Esophagus squamous epithelium (tissue), 5 donors: ENCODE measurements around the gene PLEKHA8. TPM values are rescaled to one million over a fixed set of nuclear protein-coding genes. Genes with fewer than 3 reads are reported as not detected.
A peak's percentile ranks its signal among the peaks of the same experiment; 100 is the strongest.

Experiments
- DNase-seq: peaks from one replicate; lab custom pipeline; 2025; lab: John Stamatoyannopoulos, UW
- H3K27ac ChIP-seq, 4 donors: fragments of 200-600 bp; sonication (generic); one replicate each; pipeline ENCODE4 v1.5.1; 2016 to 2019; ENCODE audit warnings: mild to moderate bottlenecking in 1 of 4
- H3K27me3 ChIP-seq, 4 donors: fragments of 200-600 bp; sonication (generic); 1 replicate in 3 of 4; 2 replicates in 1 of 4; pipeline versions ENCODE4 v1.5.1 to v1.6.0; 2017 to 2021; ENCODE audit warnings: antibody characterized with exemption in 1 of 4
- H3K36me3 ChIP-seq, 3 donors: fragments of 200-600 bp; sonication (generic); one replicate each; pipeline ENCODE4 v1.5.1; 2016 to 2019
- H3K4me1 ChIP-seq, 3 donors: fragments of 200-600 bp; sonication (generic); one replicate each; pipeline ENCODE4 v1.5.1; 2017 to 2019
- H3K4me3 ChIP-seq, 4 donors: fragments of 200-600 bp; sonication (generic); 1 replicate in 3 of 4; 2 replicates in 1 of 4; pipeline ENCODE4 v1.5.1; 2016 to 2019; ENCODE audit warnings: mild to moderate bottlenecking in 2 of 4, moderate library complexity in 1 of 4
- H3K9me3 ChIP-seq, 3 donors: fragments of 200-600 bp; sonication (generic); one replicate each; pipeline ENCODE4 v1.5.1; 2016 to 2019
- CTCF ChIP-seq, 6 experiments: fragments of 450-650 bp in 4 of 6; fragments of 200-600 bp in 2 of 6; sonication (generic) in 2 of 6; IDR thresholded peaks; one replicate each; pipeline ENCODE4 v1.5.1; 2016 to 2019; ENCODE audit warnings: antibody characterized with exemption in 6 of 6, mild to moderate bottlenecking in 4 of 6, moderate library complexity in 4 of 6
- POLR2A ChIP-seq, 4 donors: fragments of 450-650 bp; IDR thresholded peaks; one replicate each; pipeline ENCODE4 v1.6.1; 2017; ENCODE audit warnings: antibody characterized with exemption in 4 of 4, mild to moderate bottlenecking in 4 of 4, moderate library complexity in 3 of 4
- WGBS, 2 donors: methylation state at CpG; one replicate each; pipeline ENCODE4 v1.1.5; 2018; 5-methylcytosine and 5-hydroxymethylcytosine counted together
- intact Hi-C: fragments of 100-400 bp; cut with DNase I; formaldehyde crosslinking; loops from one replicate; pipeline ENCODE4 v1.15.0; 2022
- total RNA-seq, 4 donors: library from RNA; depleted of rRNA; stranded (reverse); fragments of >200 nt; gene quantifications; one replicate each; pipeline ENCODE4 v1.1.0, GENCODE V29; 2016
- donor health status: DM: yes; HTN: yes; CAD: no.

PLEKHA8 gene
- total RNA-seq, 4 donors from 2014 or later = 5.1 to 10.5 (median 5.9) TPM

GRCh38 chr7:30162133-30162532 is 133.9 kb downstream of the PLEKHA8 start:
- Histone ChIP-seq H3K36me3 (peaks cover 0 to 27% (median 0%) of the 10 kb centered on the region in 3 donors), H3K9me3 (no peaks in the 10 kb centered on the region), H3K27me3 (no peaks in the 10 kb centered on the region), H3K4me1 (peaks cover 13 to 62% (median 35%) of the 10 kb centered on the region in 3 donors), H3K4me3 (no peak overlapping the region), H3K27ac (no peak overlapping the region)
- DNase-seq = no peak
- intact Hi-C loops = loop anchor here (10.0 kb wide), 1 partner anchor 403 kb away; no protein-coding TSS in a partner anchor
- TF ChIP-seq CTCF (IDR thresholded peaks at IDR 0.05) = no peak
- TF ChIP-seq POLR2A (IDR thresholded peaks at IDR 0.05) = no peak
- WGBS, 2 donors = 66 to 75% methylated on average over 3 of the region's 3 CpGs

- H3K9me3 ChIP-seq = no peaks in the 10 kb centered on the region
- peaks cover 0 to 21% (median 0%) of the 10 kb centered on the region in 3 donors for H3K36me3 ChIP-seq
- peak overlapping the region in 2 of 4 donors; percentile 62 to 73 for H3K27ac ChIP-seq
- no peak for DNase-seq
- TF ChIP-seq POLR2A (IDR thresholded peaks at IDR 0.05) = no peak
- TF ChIP-seq CTCF (IDR thresholded peaks at IDR 0.05) = no peak
- H3K4me1 ChIP-seq = peaks cover 13 to 68% (median 35%) of the 10 kb centered on the region in 3 donors
- WGBS, 2 donors = 50 to 53% methylated on average over 5 of the region's 5 CpGs
- no peaks in the 10 kb centered on the region for H3K27me3 ChIP-seq
- H3K4me3 ChIP-seq = no peak overlapping the region
- intact Hi-C loops = loop anchor here (10.0 kb wide), 1 partner anchor 402 kb away; no protein-coding TSS in a partner anchor
These were observed 134.5 kb downstream of the PLEKHA8 start for GRCh38 chr7:30162622-30163124.

- intact Hi-C loops = loop anchor here (10.0 kb wide), 1 partner anchor 401 kb away; no protein-coding TSS in a partner anchor
- Histone ChIP-seq H3K9me3 (no peaks in the 10 kb centered on the region), H3K27me3 (no peaks in the 10 kb centered on the region), H3K27ac (peak overlapping the region; percentile 56 to 73 (median 65)), H3K4me1 (peaks cover 13 to 74% (median 35%) of the 10 kb centered on the region in 3 donors), H3K4me3 (peak overlapping the region in 1 of 4 donors; percentile 10), H3K36me3 (peaks cover 0 to 19% (median 0%) of the 10 kb centered on the region in 3 donors)
- no peak for DNase-seq
- 28 to 31% methylated on average over 10 to 13 of the region's 13 CpGs for WGBS, 2 donors
- TF ChIP-seq CTCF (IDR thresholded peaks at IDR 0.05) = no peak
- no peak for TF ChIP-seq POLR2A (IDR thresholded peaks at IDR 0.05)
These were observed 135.2 kb downstream of the PLEKHA8 start for GRCh38 chr7:30163231-30163894.

GRCh38 chr7:30164567-30164966 is 136.4 kb downstream of the PLEKHA8 start:
- Histone ChIP-seq H3K27ac (peak overlapping the region in 2 of 4 donors; percentile 65 to 73), H3K27me3 (no peaks in the 10 kb centered on the region), H3K4me3 (no peak overlapping the region), H3K4me1 (peaks cover 15 to 81% (median 40%) of the 10 kb centered on the region in 3 donors), H3K36me3 (peaks cover 0 to 10% (median 0%) of the 10 kb centered on the region in 3 donors), H3K9me3 (no peaks in the 10 kb centered on the region)
- DNase-seq = no peak
- WGBS, 2 donors = 58 to 63% methylated on average over 5 to 6 of the region's 6 CpGs
- TF ChIP-seq POLR2A (IDR thresholded peaks at IDR 0.05) = no peak
- TF ChIP-seq CTCF (IDR thresholded peaks at IDR 0.05) = peak; percentile 33 to 77 (median 56)
- intact Hi-C loops = loop anchor here (10.0 kb wide), 1 partner anchor 400 kb away; no protein-coding TSS in a partner anchor

GRCh38 chr7:30165590-30165989 is 137.4 kb downstream of the PLEKHA8 start:
- 29 to 45% methylated on average over 3 of the region's 3 CpGs for WGBS, 2 donors
- no peak overlapping the region for H3K4me3 ChIP-seq
- no peak for TF ChIP-seq POLR2A (IDR thresholded peaks at IDR 0.05)
- TF ChIP-seq CTCF (IDR thresholded peaks at IDR 0.05) = no peak
- peaks cover 16 to 84% (median 43%) of the 10 kb centered on the region in 3 donors for H3K4me1 ChIP-seq
- peak overlapping the region; percentile 53 to 73 (median 68) for H3K27ac ChIP-seq
- no peaks in the 10 kb centered on the region for H3K9me3 ChIP-seq
- DNase-seq = no peak
- intact Hi-C loops = loop anchor here (10.0 kb wide), 1 partner anchor 399 kb away; no protein-coding TSS in a partner anchor
- H3K36me3 ChIP-seq = peaks cover 0 to 7% (median 0%) of the 10 kb centered on the region in 3 donors
- H3K27me3 ChIP-seq = no peaks in the 10 kb centered on the region
